Pancreas (tissue), 10 donors: ENCODE data around the gene MAPK13. TPM values are rescaled to one million over a fixed set of nuclear protein-coding genes. Genes with fewer than 3 reads are reported as not detected.

Source experiments
- ATAC-seq, 4 donors: fragments of 200-7000 bp; cut with Tn5 transposase; one replicate each; pipeline versions ENCODE4 v1.8.0 to v1.9.1; 2020; ENCODE audit warnings: mild to moderate bottlenecking in 4 of 4, moderate library complexity in 4 of 4
- DNase-seq, 6 donors: peaks; one replicate each; pipeline ENCODE4 v3.0.0-alpha.2; 2020
- FAIRE-seq: peaks from 2 replicates; lab custom pipeline; 2012; peaks lifted over from hg19 to GRCh38; lab: Jason Lieb, UNC
- H3K27ac ChIP-seq, 4 donors: fragments of 200-600 bp; sonication (generic); 1 replicate in 3 of 4; 2 replicates in 1 of 4; pipeline versions ENCODE4 v1.5.0 to v1.8.0; 2020
- H3K27me3 ChIP-seq, 4 donors: fragments of 200-600 bp; one replicate each; pipeline ENCODE4 v1.8.0; 2021
- H3K36me3 ChIP-seq, 3 donors: fragments of 200-600 bp; sonication (generic) in 1 of 3; one replicate each; pipeline versions ENCODE4 v1.5.0 to v1.8.0; 2020 to 2021
- H3K4me1 ChIP-seq, 3 donors: fragments of 200-600 bp; one replicate each; pipeline ENCODE4 v1.8.0; 2021
- H3K4me3 ChIP-seq, 4 donors: fragments of 200-600 bp; sonication (generic) in 2 of 4; one replicate each; pipeline versions ENCODE4 v1.5.0 to v1.8.0; 2020 to 2021
- H3K9me3 ChIP-seq, 4 donors: fragments of 200-600 bp; one replicate each; pipeline ENCODE4 v1.8.0; 2021
- CTCF ChIP-seq, 4 donors: fragments of 200-600 bp; sonication (generic) in 3 of 4; IDR thresholded peaks; one replicate each; pipeline versions ENCODE4 v1.5.0 to v1.8.0; 2021; ENCODE audit warnings: antibody characterized with exemption in 4 of 4
- WGBS, 2 donors: extraction: QIAGEN DNeasy Blood & Tissue Kit; methylation state at CpG; one replicate each; pipeline ENCODE4 v1.1.7; 2013; 5-methylcytosine and 5-hydroxymethylcytosine counted together
- intact Hi-C, 3 donors: fragments of 100-400 bp; cut with DNase I; formaldehyde crosslinking; loops; one replicate each; pipeline versions ENCODE4 v1.11.1 to v1.14.2; 2022
- polyA plus RNA-seq, 2 donors: library from polyadenylated mRNA; stranded (reverse); fragments of 200-250 nt; gene quantifications; one replicate each; pipeline ENCODE4 v1.2.3, GENCODE V29; 2013
- total RNA-seq, 6 donors: library from RNA; stranded (reverse); fragmentation: NEBNext Ultra II Directional in 4 of 6; extraction: Animal tissue kit (Norgen Biotek cat#: 25700) in 4 of 6; gene quantifications; one replicate each; pipeline versions ENCODE4 v1.2.1 to v1.2.4, GENCODE V29; 2021 to 2023
- donor health status: healthy with polysubstance abuse.
- donor health status: DM: no; HTN: no; CAD: no; lungs with moderate emphysema.
- donor health status: DM: no; HTN: no; CAD: no.
- donor health status: control.
- donor health status: control.
- donor health status: Bipolar disorder and iron deficiency.
- donor health status: DM: yes; HTN: yes; CAD: no.
- donor health status: DM: no; HTN: no; CAD: no.
- donor health status: DM: no; HTN: no; CAD: no.
- donor health status: DM: yes; HTN: yes; CAD: no.

Gene MAPK13
- total and polyA plus RNA-seq, 8 donors: 20.2 to 46.3 (median 34.0) TPM

- DNase-seq: no peak
- intact Hi-C loops: no loop called here
- no peak for ATAC-seq
- Histone ChIP-seq H3K36me3 (no peaks in the 10 kb centered on the region), H3K27ac (no peak overlapping the region), H3K4me1 (no peaks in the 10 kb centered on the region), H3K9me3 (peaks cover 0 to 3% (median 0%) of the 10 kb centered on the region in 4 donors), H3K4me3 (no peak overlapping the region), H3K27me3 (no peaks in the 10 kb centered on the region)
- FAIRE-seq: no peak
- TF ChIP-seq CTCF (IDR thresholded peaks at IDR 0.05): no peak
- WGBS, 2 donors: 100% methylated on average over 1 of the region's 1 CpG
These were observed 49.8 kb downstream of the MAPK13 start for GRCh38 chr6:36180126-36180525.

- intact Hi-C loops: no loop called here
- ATAC-seq: no peak
- H3K27ac ChIP-seq: no peak overlapping the region
- FAIRE-seq: no peak
- H3K4me3 ChIP-seq: no peak overlapping the region
- peaks cover 0 to under 1% (median 0%) of the 10 kb centered on the region in 4 donors for H3K9me3 ChIP-seq
- H3K27me3 ChIP-seq: no peaks in the 10 kb centered on the region
- no peak for TF ChIP-seq CTCF (IDR thresholded peaks at IDR 0.05)
- DNase-seq: no peak
- no peaks in the 10 kb centered on the region for H3K4me1 ChIP-seq
- no peaks in the 10 kb centered on the region for H3K36me3 ChIP-seq
These were observed 54.0 kb downstream of the MAPK13 start for GRCh38 chr6:36184311-36184710.

- H3K4me3 ChIP-seq: no peak overlapping the region
- FAIRE-seq (no peak), DNase-seq (no peak), ATAC-seq (no peak)
- no peaks in the 10 kb centered on the region for H3K36me3 ChIP-seq
- H3K4me1 ChIP-seq: no peaks in the 10 kb centered on the region
- no peaks in the 10 kb centered on the region for H3K9me3 ChIP-seq
- no peak overlapping the region for H3K27ac ChIP-seq
- intact Hi-C loops: no loop called here
- no peaks in the 10 kb centered on the region for H3K27me3 ChIP-seq
- WGBS, 2 donors: 89 to 91% methylated on average over 2 of the region's 2 CpGs
- TF ChIP-seq CTCF (IDR thresholded peaks at IDR 0.05): no peak
These were observed 55.9 kb downstream of the MAPK13 start for GRCh38 chr6:36186199-36186598.

GRCh38 chr6:36187446-36187845 is 57.1 kb downstream of the MAPK13 start:
- H3K4me1 ChIP-seq: no peaks in the 10 kb centered on the region
- ATAC-seq (no peak), FAIRE-seq (no peak), DNase-seq (no peak)
- intact Hi-C loops: no loop called here
- no peak for TF ChIP-seq CTCF (IDR thresholded peaks at IDR 0.05)
- WGBS, 2 donors: 79 to 87% methylated on average over 2 of the region's 2 CpGs
- H3K27ac ChIP-seq: no peak overlapping the region
- no peak overlapping the region for H3K4me3 ChIP-seq
- no peaks in the 10 kb centered on the region for H3K27me3 ChIP-seq
- H3K36me3 ChIP-seq: no peaks in the 10 kb centered on the region
- H3K9me3 ChIP-seq: no peaks in the 10 kb centered on the region

Other genes starting within 250 kb of the MAPK13 start
- gene SRPK1, start 209.4 kb upstream of the MAPK13 start, total RNA-seq: 10 to 100 TPM; 21.8 to 34.9 (median 30.5) TPM
- gene SRPK1, start 209.4 kb upstream of the MAPK13 start, polyA plus RNA-seq: 1 to 10 TPM; 8.8 to 9.8 TPM
- under 1 TPM in 1 of 6 donors, not detected in 5; 0.06 TPM for gene SLC26A8, start 105.9 kb upstream of the MAPK13 start, total RNA-seq
- under 1 TPM; 0.07 to 0.11 TPM for gene SLC26A8, start 105.9 kb upstream of the MAPK13 start, polyA plus RNA-seq
- gene MAPK14, start 102.7 kb upstream of the MAPK13 start, total RNA-seq: 10 to 100 TPM; 13.3 to 29.9 (median 18.7) TPM
- 10 to 100 TPM in 1 of 2 donors, 1 to 10 TPM in 1; 6.8 to 12.4 TPM for gene MAPK14, start 102.7 kb upstream of the MAPK13 start, polyA plus RNA-seq
- 10 to 100 TPM; 18.6 to 27.0 (median 21.4) TPM for gene BRPF3, start 66.2 kb downstream of the MAPK13 start, total RNA-seq
- gene BRPF3, start 66.2 kb downstream of the MAPK13 start, polyA plus RNA-seq: 10 to 100 TPM in 1 of 2 donors, 1 to 10 TPM in 1; 8.4 to 12.1 TPM
- gene PNPLA1, start 139.5 kb downstream of the MAPK13 start, total RNA-seq: under 1 TPM in 1 of 6 donors, not detected in 5; 0.12 TPM
- not detected for gene PNPLA1, start 139.5 kb downstream of the MAPK13 start, polyA plus RNA-seq
- gene BNIP5, start 206.4 kb downstream of the MAPK13 start, total RNA-seq: 10 to 100 TPM in 2 of 6 donors, under 1 TPM in 4; 0.13 to 37.5 (median 0.38) TPM
- gene BNIP5, start 206.4 kb downstream of the MAPK13 start, polyA plus RNA-seq: 1 to 10 TPM in 1 of 2 donors, under 1 TPM in 1; 0.12 to 1.1 TPM